ENCODE results near the gene INPP4A.

The INPP4A gene

DNA sequence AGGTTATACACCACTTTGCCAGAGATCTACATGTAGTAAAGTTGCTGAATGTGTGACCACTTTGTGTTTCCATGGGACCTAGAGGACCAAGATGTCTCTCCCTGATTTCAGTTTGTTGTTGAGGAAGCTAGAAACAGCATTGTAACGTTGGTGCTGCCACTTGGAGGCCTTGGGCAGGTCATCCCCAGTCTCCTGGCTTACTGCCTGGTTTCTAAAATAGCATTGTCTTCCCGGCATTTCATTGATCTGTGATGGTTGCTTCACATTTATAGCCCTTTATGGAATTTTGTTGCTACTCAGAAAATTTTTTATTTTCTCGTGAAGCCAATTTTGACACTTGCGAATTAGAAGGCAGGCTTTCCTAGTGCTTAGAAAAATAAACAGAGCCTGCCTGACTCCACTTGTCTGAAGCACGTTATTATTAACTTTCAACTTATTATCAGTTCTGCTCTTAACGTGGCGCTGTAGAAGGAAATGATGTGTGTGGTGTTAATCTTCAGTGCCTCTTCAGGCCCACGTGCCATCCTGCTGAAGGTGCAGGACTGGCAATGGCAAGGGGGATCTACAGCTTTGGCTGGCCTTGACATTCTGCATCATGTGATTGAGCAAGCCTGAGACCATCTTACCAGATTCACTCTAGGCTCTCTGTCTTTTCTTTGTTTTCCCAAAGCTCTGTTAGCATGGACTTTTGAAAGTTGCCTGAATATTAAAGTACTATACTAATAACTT lies 59.9 kb downstream of the INPP4A start:
- peaks cover 42% of the 10 kb centered on the region for H3K4me1 ChIP-seq (ENCODE audit: control insufficient read depth, insufficient read depth, low read length, poor library complexity, severe bottlenecking)
- no peak for DNase-seq
- peaks cover 4% of the 10 kb centered on the region for H3K36me3 ChIP-seq (ENCODE audit: control insufficient read depth, insufficient read depth, low read length)
- H3K27me3 ChIP-seq (replicated peaks; ENCODE audit: control insufficient read depth, insufficient read depth, low read length, poor library complexity, severe bottlenecking): no peaks in the 10 kb centered on the region
- H3K27ac ChIP-seq (ENCODE audit: insufficient read depth, low read length, poor library complexity, severe bottlenecking): no peak overlapping the region
- H3K4me3 ChIP-seq (ENCODE audit: insufficient read depth, low read depth, low read length, poor library complexity, severe bottlenecking): no peak overlapping the region
- H3K9me3 ChIP-seq (ENCODE audit: control insufficient read depth, low read length): no peaks in the 10 kb centered on the region

DNA sequence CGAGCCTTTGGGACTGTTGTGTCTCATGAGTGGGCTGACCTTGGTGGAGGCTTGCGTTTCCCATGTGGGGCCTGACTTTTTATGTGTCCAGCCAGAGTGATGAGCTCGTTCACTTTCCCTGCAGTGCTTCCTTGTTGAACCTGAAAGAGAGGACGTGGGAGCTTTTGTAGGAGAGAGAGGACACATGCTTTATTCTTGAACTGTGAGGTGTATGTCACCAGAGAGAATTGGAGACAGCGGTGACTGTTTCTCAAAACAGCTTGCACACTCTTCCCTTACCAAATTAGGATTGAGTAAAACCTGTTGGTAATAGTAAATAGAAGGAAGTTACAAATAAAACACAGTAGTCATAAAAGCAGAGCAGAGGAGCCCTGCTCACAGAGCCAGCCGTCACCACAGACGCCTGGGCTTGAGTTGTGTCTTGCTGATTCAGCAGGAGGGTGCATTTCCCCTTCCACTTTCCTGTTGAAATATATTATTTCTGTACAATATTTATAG lies 60.7 kb downstream of the INPP4A start:
- Histone ChIP-seq H3K4me1 (ENCODE audit: control insufficient read depth, insufficient read depth, low read length, poor library complexity, severe bottlenecking) (peaks cover 45% of the 10 kb centered on the region), H3K36me3 (ENCODE audit: control insufficient read depth, insufficient read depth, low read length) (peaks cover 4% of the 10 kb centered on the region), H3K9me3 (ENCODE audit: control insufficient read depth, low read length) (no peaks in the 10 kb centered on the region), H3K4me3 (ENCODE audit: insufficient read depth, low read depth, low read length, poor library complexity, severe bottlenecking) (no peak overlapping the region), H3K27ac (ENCODE audit: insufficient read depth, low read length, poor library complexity, severe bottlenecking) (no peak overlapping the region), H3K27me3 (replicated peaks; ENCODE audit: control insufficient read depth, insufficient read depth, low read length, poor library complexity, severe bottlenecking) (no peaks in the 10 kb centered on the region)
- no peak for DNase-seq

DNA sequence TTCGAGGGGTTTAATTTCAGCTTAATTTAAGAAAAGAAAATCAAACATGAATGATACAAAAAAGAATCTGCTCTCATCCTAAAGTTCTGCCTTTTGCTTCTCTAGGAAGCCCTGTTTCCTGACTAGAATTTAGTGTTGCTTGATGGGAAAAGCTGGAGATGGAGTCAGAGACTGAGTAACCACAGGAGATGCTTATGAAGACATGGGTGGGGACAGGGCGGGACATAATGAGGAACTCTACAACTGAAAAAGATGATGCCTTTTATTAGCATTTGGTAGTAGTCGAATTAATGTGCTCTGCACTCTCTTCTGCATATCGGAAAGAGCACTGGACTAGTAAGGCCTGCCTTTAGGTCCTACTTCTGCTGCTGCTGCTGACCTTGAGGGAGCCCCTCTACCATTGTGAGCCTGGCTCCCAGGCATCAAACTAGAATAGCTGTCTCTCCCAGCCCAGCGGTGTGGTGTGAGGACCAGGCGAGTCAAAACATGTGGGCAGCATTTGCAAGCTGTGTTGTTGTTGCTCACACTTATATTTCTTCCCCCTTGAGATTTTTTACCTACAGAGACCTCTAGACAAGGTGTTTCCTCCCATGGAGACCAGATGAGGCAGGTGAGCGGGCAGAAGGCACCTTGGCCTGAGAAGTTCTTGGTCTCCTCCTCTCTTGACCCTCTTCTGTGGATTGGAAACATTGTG lies 61.5 kb downstream of the INPP4A start:
- Histone ChIP-seq H3K4me3 (ENCODE audit: insufficient read depth, low read depth, low read length, poor library complexity, severe bottlenecking) (no peak overlapping the region), H3K36me3 (ENCODE audit: control insufficient read depth, insufficient read depth, low read length) (peaks cover 4% of the 10 kb centered on the region), H3K9me3 (ENCODE audit: control insufficient read depth, low read length) (no peaks in the 10 kb centered on the region), H3K27ac (ENCODE audit: insufficient read depth, low read length, poor library complexity, severe bottlenecking) (no peak overlapping the region), H3K4me1 (ENCODE audit: control insufficient read depth, insufficient read depth, low read length, poor library complexity, severe bottlenecking) (peaks cover 45% of the 10 kb centered on the region), H3K27me3 (replicated peaks; ENCODE audit: control insufficient read depth, insufficient read depth, low read length, poor library complexity, severe bottlenecking) (no peaks in the 10 kb centered on the region)
- DNase-seq: no peak

DNA sequence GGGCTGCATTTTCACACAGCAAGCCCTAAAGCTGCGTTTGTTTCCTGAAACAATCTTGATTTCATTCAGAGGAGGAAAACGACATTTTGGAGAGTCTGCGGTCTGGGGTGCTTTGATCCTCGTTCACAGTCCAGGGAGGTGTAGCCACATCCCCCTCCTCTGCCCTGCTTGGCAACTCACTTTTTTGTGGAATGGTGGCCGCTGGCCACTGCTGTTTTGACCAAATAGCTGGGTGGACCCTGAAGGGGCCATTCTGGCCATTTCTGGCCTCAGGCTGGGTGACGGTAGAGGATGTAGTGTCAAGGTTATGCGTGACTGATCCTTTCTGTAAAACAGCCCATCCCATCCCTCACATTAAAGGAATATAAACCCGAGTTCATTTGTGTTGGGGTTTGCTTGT lies 62.2 kb downstream of the INPP4A start:
- Histone ChIP-seq H3K27me3 (replicated peaks; ENCODE audit: control insufficient read depth, insufficient read depth, low read length, poor library complexity, severe bottlenecking) (no peaks in the 10 kb centered on the region), H3K9me3 (ENCODE audit: control insufficient read depth, low read length) (no peaks in the 10 kb centered on the region), H3K36me3 (ENCODE audit: control insufficient read depth, insufficient read depth, low read length) (peaks cover 4% of the 10 kb centered on the region), H3K27ac (ENCODE audit: insufficient read depth, low read length, poor library complexity, severe bottlenecking) (no peak overlapping the region), H3K4me1 (ENCODE audit: control insufficient read depth, insufficient read depth, low read length, poor library complexity, severe bottlenecking) (peaks cover 45% of the 10 kb centered on the region), H3K4me3 (ENCODE audit: insufficient read depth, low read depth, low read length, poor library complexity, severe bottlenecking) (no peak overlapping the region)
- DNase-seq: no peak

DNA sequence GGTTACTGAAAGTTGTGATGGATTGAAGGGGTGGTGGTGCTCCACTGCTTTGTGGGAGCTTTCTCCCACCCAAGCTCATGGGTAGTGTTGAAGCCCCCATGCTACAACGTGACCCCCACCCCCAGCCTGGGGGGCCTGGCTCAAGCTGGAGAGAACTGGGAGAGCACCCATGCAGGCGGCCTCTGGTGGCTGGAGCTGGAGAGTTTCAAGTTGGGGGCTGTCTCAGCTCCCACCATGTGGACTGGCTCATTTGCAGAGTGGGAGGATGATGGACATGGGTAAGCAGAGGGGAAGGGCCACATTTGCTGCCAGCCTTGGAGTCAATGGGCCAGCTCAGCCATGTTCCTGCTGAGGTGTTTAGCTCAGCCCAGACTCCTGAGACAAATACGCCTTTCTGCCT lies 62.8 kb downstream of the INPP4A start:
- Histone ChIP-seq H3K4me1 (ENCODE audit: control insufficient read depth, insufficient read depth, low read length, poor library complexity, severe bottlenecking) (peaks cover 42% of the 10 kb centered on the region), H3K4me3 (ENCODE audit: insufficient read depth, low read depth, low read length, poor library complexity, severe bottlenecking) (no peak overlapping the region), H3K27ac (ENCODE audit: insufficient read depth, low read length, poor library complexity, severe bottlenecking) (no peak overlapping the region), H3K36me3 (ENCODE audit: control insufficient read depth, insufficient read depth, low read length) (peaks cover 4% of the 10 kb centered on the region), H3K27me3 (replicated peaks; ENCODE audit: control insufficient read depth, insufficient read depth, low read length, poor library complexity, severe bottlenecking) (no peaks in the 10 kb centered on the region), H3K9me3 (ENCODE audit: control insufficient read depth, low read length) (no peaks in the 10 kb centered on the region)
- DNase-seq: no peak

DNA sequence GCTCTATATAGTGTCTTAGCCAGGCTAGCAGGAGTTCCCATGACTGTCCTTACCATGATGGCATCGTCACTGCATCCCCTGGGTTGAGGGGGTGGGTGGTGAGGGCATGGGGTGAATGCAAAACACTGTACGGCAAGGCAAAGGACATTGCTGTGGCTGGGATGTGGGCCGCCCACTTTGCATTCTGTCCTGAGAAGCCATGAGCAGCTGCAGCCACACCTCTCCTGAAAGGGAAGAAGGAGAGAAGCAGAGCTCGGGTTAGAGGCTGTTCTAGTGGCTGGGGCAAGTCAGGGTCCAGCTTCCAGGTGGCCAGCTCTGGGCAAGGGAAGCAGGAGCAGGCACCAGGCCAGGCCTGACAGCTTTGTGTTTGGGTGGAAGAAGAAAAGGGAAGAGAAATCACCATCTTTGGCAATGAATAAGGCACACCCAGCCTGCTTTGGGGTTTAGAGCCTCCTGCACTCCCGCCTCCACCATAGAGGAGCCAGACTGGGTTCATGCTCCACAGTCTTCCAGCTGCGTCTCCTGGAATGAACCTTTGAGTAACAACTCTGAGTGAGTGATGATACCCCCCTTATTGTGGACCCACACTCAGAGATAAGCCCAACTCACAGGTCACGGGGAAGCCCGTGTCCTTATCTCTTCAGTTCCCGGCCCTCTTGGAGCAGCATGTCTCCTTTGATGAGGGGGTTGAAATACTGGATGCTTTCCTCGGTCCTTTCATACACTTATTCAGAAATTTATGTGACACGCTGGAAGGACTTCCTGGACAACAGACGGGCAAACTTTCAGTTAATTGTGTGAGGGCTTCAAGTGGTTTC lies 63.4 kb downstream of the INPP4A start:
- Histone ChIP-seq H3K9me3 (ENCODE audit: control insufficient read depth, low read length) (no peaks in the 10 kb centered on the region), H3K4me1 (ENCODE audit: control insufficient read depth, insufficient read depth, low read length, poor library complexity, severe bottlenecking) (peaks cover 40% of the 10 kb centered on the region), H3K36me3 (ENCODE audit: control insufficient read depth, insufficient read depth, low read length) (peaks cover 4% of the 10 kb centered on the region), H3K27ac (ENCODE audit: insufficient read depth, low read length, poor library complexity, severe bottlenecking) (no peak overlapping the region), H3K4me3 (ENCODE audit: insufficient read depth, low read depth, low read length, poor library complexity, severe bottlenecking) (no peak overlapping the region), H3K27me3 (replicated peaks; ENCODE audit: control insufficient read depth, insufficient read depth, low read length, poor library complexity, severe bottlenecking) (no peaks in the 10 kb centered on the region)
- DNase-seq: no peak

DNA sequence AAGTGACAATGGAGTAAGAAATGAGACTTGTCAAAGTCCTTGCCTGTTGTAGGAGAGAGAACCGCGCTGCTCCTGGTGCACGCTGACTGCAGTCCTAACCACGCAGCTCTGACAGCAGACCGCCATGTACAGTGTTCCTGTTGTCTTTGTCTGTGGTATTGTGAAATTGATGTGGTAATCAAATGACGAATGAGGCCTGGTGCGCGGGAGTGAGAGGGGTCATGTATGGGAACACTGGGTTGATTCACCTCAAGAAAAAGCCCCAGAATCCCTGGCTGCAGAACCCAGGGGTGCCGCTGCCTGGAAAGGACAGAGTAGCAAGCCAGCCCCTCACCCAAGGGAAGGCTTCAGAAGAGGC lies 64.0 kb downstream of the INPP4A start:
- H3K36me3 ChIP-seq (ENCODE audit: control insufficient read depth, insufficient read depth, low read length): peaks cover 4% of the 10 kb centered on the region
- peaks cover 42% of the 10 kb centered on the region for H3K4me1 ChIP-seq (ENCODE audit: control insufficient read depth, insufficient read depth, low read length, poor library complexity, severe bottlenecking)
- no peaks in the 10 kb centered on the region for H3K9me3 ChIP-seq (ENCODE audit: control insufficient read depth, low read length)
- H3K27ac ChIP-seq (ENCODE audit: insufficient read depth, low read length, poor library complexity, severe bottlenecking): no peak overlapping the region
- peak in 2 of 3 donors; percentile 3 to 15 for DNase-seq
- H3K4me3 ChIP-seq (ENCODE audit: insufficient read depth, low read depth, low read length, poor library complexity, severe bottlenecking): no peak overlapping the region
- no peaks in the 10 kb centered on the region for H3K27me3 ChIP-seq (replicated peaks; ENCODE audit: control insufficient read depth, insufficient read depth, low read length, poor library complexity, severe bottlenecking)

DNA sequence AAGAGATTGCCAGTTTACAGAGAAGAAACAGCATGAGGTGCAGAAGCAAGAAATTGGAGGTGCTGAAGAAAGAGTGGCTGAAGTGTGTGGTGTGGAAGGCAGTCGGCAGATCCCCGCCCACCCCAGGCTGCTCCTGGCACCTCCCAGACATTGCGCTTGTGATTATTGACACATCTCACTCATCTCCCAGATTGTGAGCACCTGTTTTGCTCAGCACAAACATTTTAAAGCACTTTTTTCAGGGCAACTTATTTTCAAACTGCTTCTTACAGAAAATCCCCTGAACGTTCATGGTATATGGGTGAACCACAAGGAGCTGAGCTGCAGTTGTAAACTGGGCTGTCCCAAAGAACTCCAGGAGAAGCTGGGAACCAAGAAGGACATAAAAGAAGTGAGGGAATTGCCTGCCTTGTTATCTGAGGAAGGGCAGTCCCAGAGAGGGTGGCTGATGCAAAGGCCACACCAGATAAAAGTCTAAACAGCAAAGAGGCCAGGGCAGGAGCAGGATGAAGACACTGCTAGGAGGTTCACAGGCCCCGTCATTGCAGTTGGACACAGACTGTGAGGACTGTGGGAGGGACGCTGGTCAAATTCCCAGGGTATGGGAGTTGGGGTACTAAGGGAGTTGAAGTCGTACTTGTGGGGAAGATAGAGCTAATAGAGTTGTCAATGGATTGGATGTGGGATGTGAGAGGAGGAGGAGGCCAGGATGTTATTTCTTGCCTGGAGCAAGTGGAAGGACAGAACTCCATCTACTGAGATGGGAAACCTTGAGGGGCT lies 65.1 kb downstream of the INPP4A start:
- Histone ChIP-seq H3K4me1 (ENCODE audit: control insufficient read depth, insufficient read depth, low read length, poor library complexity, severe bottlenecking) (peaks cover 39% of the 10 kb centered on the region), H3K9me3 (ENCODE audit: control insufficient read depth, low read length) (no peaks in the 10 kb centered on the region), H3K36me3 (ENCODE audit: control insufficient read depth, insufficient read depth, low read length) (peaks cover 4% of the 10 kb centered on the region), H3K27me3 (replicated peaks; ENCODE audit: control insufficient read depth, insufficient read depth, low read length, poor library complexity, severe bottlenecking) (no peaks in the 10 kb centered on the region), H3K27ac (ENCODE audit: insufficient read depth, low read length, poor library complexity, severe bottlenecking) (no peak overlapping the region), H3K4me3 (ENCODE audit: insufficient read depth, low read depth, low read length, poor library complexity, severe bottlenecking) (no peak overlapping the region)
- DNase-seq: no peak

DNA sequence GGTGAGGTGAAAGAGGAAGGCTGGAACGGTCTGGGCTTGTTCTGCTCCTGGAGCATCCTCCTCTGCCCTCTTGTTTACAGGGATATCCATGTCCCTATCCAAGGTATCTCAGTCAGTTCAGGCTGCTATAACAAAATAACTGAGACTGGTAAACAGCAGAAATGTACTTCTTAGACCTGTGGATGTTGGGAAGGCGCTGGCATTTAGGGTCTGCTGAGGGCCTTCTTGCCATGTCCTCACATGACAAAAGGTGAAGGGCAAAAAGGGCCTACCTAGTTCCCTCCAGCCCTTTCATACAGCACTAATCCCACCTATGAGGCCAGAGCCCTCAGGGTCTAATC lies 65.6 kb downstream of the INPP4A start:
- Histone ChIP-seq H3K4me3 (ENCODE audit: insufficient read depth, low read depth, low read length, poor library complexity, severe bottlenecking) (no peak overlapping the region), H3K36me3 (ENCODE audit: control insufficient read depth, insufficient read depth, low read length) (peaks cover 4% of the 10 kb centered on the region), H3K4me1 (ENCODE audit: control insufficient read depth, insufficient read depth, low read length, poor library complexity, severe bottlenecking) (peaks cover 33% of the 10 kb centered on the region), H3K9me3 (ENCODE audit: control insufficient read depth, low read length) (no peaks in the 10 kb centered on the region), H3K27me3 (replicated peaks; ENCODE audit: control insufficient read depth, insufficient read depth, low read length, poor library complexity, severe bottlenecking) (no peaks in the 10 kb centered on the region), H3K27ac (ENCODE audit: insufficient read depth, low read length, poor library complexity, severe bottlenecking) (peak overlapping the region; percentile 4)
- DNase-seq: no peak

All from effector memory CD4-positive, alpha-beta T cell (primary cell).